ENCODE results near the gene NEK6. TPM values are rescaled to one million over a fixed set of nuclear protein-coding genes. Genes with fewer than 3 reads are reported as not detected.

NEK6 gene
- total RNA-seq, 1 donor from 2014 or later = 125 TPM

- intact Hi-C loops (cut with DNase I) = no loop called here
Observed at GRCh38 chr9:124308606-124309491, 51.1 kb downstream of the NEK6 start.

GRCh38 chr9:124309667-124310084, 51.9 kb downstream of the NEK6 start:
- Histone ChIP-seq H3K4me3 (no peak overlapping the region), H3K4me1 (peaks cover 5% of the 10 kb centered on the region), H3K27me3 (ENCODE audit: low read depth) (no peaks in the 10 kb centered on the region), H3K27ac (peak overlapping the region; percentile 24), H3K36me3 (peaks cover 66% of the 10 kb centered on the region), H3K9me3 (no peaks in the 10 kb centered on the region)
- TF ChIP-seq CTCF (IDR thresholded peaks at IDR 0.05) = no peak
- ATAC-seq (peak; percentile 84 to 87), DNase-seq (no peak)
- intact Hi-C loops (cut with DNase I) = no loop called here

More at GRCh38 chr9:124308606-124309491, 51.1 kb downstream of the NEK6 start:
- no peak overlapping the region for H3K4me3 ChIP-seq
- no peak for ATAC-seq
- H3K36me3 ChIP-seq = peaks cover 66% of the 10 kb centered on the region
- H3K27ac ChIP-seq = peak overlapping the region; percentile 56
- no peak for DNase-seq
- H3K4me1 ChIP-seq = peaks cover 5% of the 10 kb centered on the region
- TF ChIP-seq CTCF (IDR thresholded peaks at IDR 0.05) = no peak
- no peaks in the 10 kb centered on the region for H3K27me3 ChIP-seq (ENCODE audit: low read depth)
- H3K9me3 ChIP-seq = no peaks in the 10 kb centered on the region

GRCh38 chr9:124311283-124311682, 53.5 kb downstream of the NEK6 start:
- DNase-seq = no peak
- ATAC-seq = no peak
- Histone ChIP-seq H3K36me3 (peaks cover 74% of the 10 kb centered on the region), H3K27ac (no peak overlapping the region), H3K4me1 (no peaks in the 10 kb centered on the region), H3K4me3 (no peak overlapping the region), H3K27me3 (ENCODE audit: low read depth) (no peaks in the 10 kb centered on the region), H3K9me3 (no peaks in the 10 kb centered on the region)
- intact Hi-C loops (cut with DNase I) = no loop called here
- TF ChIP-seq CTCF (IDR thresholded peaks at IDR 0.05) = no peak

- H3K36me3 ChIP-seq = peaks cover 85% of the 10 kb centered on the region
- no peak overlapping the region for H3K27ac ChIP-seq
- intact Hi-C loops (cut with DNase I) = no loop called here
- ATAC-seq = no peak
- DNase-seq = no peak
- no peak overlapping the region for H3K4me3 ChIP-seq
- no peaks in the 10 kb centered on the region for H3K27me3 ChIP-seq (ENCODE audit: low read depth)
- H3K4me1 ChIP-seq = no peaks in the 10 kb centered on the region
- TF ChIP-seq CTCF (IDR thresholded peaks at IDR 0.05) = no peak
- no peaks in the 10 kb centered on the region for H3K9me3 ChIP-seq
Observed at GRCh38 chr9:124312290-124313265, 54.8 kb downstream of the NEK6 start.

- Histone ChIP-seq H3K27ac (no peak overlapping the region), H3K27me3 (ENCODE audit: low read depth) (no peaks in the 10 kb centered on the region), H3K4me3 (no peak overlapping the region), H3K36me3 (peaks cover 82% of the 10 kb centered on the region), H3K4me1 (no peaks in the 10 kb centered on the region), H3K9me3 (no peaks in the 10 kb centered on the region)
- TF ChIP-seq CTCF (IDR thresholded peaks at IDR 0.05) = no peak
- intact Hi-C loops (cut with DNase I) = no loop called here
- no peak for ATAC-seq
- DNase-seq = no peak
Observed at GRCh38 chr9:124313940-124314339, 56.2 kb downstream of the NEK6 start.

Data from lower lobe of right lung (tissue), 2 donors.